Activated CD8-positive, alpha-beta memory T cell treated with anti-CD3 and anti-CD28 coated beads, Interleukin-2, amount 50 U/mL, for 48 hours (primary cell): ENCODE data around the gene IFITM5.

Source experiments
- DNase-seq: peaks from one replicate; pipeline ENCODE4 v3.0.0-alpha.2; 2020

IFITM5 gene

DNA sequence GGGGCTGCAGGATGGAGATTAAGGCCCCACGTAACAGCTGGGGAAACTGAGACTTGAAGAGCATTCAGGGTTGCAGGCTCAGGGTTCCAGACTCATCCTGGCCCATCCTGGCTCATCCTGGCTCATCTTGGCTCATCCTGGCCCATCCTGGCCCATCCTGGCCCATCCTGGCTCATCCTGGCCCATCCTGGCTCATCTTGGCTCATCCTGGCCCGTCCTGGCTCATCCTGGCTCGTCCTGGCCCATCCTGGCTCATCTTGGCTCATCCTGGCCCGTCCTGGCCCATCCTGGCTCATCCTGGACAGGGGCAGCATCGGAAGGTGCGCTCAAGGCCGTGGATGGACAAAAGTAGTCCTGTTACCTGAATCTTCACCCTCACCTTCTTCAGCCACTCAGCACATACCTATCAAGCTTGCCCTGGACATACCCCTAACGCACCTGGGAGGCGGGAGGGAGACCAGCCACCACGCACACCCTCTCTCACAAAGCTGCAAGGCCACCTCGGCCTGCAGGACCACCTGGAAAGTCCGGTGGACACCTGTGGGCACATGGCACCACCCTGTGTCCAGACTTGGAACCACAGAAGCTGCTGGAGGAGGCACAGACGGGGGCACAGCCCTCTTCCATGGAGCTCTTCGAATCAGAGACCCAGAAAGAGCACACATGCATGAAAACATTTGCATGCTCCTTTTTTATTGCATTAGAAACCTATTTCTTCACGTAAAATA is 41.4 kb downstream of the IFITM5 start:
- no peak for DNase-seq

DNA sequence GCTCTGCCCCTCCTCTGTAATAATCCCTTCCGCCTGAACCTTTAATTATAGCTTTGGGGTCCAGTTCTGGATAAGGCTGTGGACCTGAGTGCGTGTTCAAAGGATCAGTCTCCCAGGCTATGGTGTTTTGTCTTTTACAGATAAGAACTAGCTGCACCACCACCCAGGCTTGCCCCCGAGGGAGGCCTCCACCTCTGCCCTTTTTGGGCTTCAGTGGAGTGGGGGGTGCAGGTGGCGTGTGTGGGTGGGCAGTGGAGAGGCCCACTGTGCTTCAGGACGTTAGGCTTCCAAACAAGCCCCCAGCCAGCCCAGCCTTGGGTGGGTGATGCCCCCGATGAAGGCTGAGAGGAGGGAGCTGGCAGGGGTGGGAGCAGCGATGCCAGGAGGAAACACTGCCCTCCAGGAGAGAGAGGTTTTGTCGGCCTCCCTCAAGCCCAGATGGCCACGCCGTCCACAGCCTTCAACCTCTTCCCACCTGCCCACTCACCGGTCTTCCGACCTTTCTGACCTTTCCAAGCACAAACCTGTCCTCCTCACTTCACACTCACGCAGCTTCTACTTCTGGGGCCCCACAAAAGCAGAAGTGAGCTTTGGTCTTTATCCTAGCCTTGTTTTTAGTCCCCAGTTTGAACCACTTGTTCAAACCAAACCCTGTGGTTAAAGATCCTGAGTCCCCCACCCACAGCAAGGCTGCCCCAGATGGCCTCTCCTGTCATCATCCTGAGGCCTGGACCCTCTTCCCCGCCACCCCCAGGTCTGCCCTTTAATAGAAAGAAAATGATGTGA is 42.2 kb downstream of the IFITM5 start:
- no peak for DNase-seq

DNA sequence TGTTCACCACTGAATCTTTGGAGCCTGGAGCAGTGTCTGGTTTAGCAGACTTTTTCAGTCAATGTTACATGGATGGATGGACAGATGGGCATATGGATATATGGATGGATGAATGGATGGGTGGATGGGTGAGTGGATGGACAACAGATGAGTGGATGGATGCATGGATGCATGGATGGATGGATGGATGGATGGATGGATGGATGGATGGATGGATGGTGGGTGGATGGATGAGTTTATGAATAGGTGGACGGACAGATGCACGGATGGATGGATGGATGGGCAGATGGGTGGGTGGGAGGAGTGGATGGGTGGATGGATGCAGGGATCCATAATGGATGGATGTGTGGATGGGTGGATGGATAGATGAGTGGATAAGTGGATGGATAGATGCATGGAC is 43.5 kb downstream of the IFITM5 start:
- DNase-seq = no peak

DNA sequence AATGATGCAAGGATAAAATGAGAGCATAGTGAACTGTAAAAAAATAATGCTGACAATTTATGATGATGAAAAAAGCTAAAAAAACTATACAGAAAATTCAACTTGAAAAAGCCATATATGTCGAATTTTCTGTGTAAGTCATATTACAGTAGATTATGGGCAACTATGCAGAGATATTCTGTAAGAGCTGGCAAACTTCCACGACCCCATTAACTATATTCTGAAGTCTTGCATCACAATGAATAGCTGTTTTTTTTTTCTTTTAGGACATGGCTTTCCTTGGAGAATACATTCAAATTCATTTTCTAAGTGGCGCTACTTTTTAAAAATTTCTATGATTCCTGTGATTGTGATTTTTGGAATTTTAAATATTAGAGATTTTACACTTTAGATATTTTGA is 44.1 kb downstream of the IFITM5 start:
- DNase-seq = no peak

DNA sequence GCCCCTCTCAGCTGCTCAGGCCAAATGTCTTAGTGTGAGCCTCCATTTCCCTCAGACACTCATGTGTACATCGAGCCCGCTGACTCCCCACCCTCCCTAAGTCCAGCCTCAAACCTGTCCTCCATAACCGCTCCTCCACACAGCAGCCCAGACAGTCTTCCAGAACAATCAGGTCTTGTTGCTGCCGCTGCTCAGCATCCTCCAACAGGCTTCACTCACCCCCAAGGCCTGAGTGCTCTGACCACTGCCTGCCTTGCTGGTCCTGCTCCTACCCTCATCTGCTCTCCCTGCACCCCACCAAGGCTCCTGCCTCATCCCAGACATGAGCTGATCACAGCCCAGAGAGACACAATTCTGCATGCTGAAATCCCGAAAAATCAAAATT is 45.4 kb downstream of the IFITM5 start:
- no peak for DNase-seq

DNA sequence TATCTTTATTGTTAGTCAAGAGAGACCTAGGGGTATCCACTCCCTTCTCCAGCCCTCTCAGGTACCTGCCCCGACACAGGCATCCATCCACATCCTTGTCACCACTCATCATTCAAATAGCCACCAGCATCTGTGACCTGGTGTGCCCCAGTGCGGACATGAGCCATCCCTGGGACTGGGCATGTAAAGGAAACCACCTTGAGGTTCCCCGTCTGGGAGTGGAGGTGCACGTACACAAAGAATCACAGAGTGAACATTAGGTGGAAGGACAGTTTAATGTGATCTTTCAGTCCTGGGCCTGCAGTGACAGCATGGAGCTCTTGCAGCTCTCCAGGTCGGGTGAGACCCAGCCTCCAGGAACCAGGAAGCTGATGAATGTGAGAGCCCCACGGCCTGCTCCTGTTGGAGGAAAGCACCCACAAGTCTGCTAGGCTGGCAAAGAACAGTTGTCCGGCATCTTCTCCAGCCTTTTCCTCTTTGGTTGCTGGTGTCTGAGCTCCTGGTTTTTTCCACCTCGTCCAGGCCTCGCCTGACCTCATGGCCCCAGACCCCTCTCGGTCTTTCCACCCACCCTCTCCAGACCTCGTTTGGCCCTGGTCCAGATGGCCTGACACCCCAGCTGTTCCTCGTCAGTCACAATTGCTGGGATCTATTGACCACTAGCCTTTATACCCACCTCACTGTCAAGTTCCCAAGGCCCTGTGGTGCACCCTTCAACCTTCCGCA is 46.0 kb downstream of the IFITM5 start:
- no peak for DNase-seq

DNA sequence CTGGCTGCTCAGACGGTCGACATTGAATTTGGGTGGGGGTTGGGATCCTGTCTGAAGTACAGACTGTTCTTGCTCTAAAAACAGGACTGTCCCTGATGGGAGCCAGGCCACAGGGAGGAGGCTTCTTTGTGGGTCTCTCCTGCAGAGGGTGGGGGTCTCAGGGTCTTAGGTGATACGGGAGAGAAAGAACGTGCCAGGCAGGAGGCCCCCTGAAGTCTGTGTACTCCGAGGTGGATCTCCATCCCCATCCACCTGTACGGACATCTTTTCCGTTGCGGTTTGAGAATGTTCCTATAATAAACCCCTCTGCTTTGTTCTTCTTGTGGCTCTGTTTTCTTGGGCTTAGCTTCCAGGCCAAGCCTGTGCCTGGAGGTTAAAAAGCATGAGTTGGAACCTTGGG is 46.7 kb downstream of the IFITM5 start:
- no peak for DNase-seq

DNA sequence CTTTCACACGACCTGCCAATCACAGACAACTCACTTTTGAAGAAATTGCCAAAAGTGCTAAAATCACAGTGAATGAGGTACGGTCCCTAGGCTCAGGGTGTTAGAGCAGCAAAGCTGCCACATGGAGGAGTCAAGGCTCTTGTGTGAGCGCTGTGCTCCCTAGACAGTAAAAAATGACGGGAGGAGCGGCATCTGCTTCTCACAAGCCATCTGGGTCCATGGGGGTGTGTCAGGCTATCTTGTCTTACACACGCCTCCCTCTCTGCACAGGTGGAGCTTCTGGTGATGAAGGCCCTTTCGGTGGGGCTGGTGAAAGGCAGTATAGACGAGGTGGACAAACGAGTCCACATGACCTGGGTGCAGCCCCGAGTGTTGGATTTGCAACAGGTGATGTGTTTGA is 47.8 kb downstream of the IFITM5 start:
- DNase-seq = peak; percentile 44

DNA sequence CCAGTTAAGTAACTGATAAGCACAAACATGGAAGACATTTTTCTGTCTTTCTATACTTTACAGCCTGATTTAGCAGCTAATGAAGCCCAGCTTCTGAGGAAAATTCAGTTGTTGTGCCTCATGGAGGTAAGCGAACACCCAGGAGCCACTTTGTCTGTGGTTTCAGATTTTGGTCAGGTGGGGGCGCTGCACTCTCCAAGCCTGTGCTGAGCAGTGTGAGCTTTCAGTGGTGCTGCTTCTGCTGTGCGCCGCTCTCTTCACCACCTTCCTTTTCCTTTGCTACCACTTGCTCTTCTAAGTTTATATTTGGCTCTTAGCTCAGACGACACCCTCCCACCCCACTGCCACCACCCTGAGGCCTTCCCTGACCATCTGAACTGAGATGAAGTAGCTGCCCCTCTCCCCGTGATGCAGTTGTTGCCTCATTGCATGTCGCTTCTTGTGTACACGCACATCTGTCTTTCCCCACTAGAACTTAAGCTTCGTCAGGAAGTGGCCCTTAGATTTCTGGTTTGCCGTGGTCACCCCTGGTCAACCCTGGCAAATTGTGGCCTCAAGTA is 48.5 kb downstream of the IFITM5 start:
- peak; percentile 86 for DNase-seq

DNA sequence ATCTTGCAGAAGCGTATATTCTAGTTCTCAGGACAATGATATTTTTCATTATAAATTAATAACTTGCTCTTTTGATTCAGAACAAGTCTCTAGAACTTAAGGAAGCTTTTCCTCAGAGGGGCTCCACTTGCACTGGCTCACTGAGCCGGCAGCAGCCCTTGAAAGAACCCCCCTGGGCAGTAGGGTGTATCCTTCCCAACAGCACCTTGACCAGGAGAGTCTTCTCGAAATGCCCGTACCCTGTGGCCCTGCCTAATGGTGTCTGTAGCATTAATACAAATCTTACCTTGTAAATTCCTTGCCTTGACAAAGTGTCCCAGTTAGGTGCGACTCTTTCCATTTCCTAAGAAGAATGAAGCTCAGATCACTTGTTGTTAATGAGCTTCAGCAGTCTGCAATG is 49.1 kb downstream of the IFITM5 start:
- peak; percentile 46 for DNase-seq

DNA sequence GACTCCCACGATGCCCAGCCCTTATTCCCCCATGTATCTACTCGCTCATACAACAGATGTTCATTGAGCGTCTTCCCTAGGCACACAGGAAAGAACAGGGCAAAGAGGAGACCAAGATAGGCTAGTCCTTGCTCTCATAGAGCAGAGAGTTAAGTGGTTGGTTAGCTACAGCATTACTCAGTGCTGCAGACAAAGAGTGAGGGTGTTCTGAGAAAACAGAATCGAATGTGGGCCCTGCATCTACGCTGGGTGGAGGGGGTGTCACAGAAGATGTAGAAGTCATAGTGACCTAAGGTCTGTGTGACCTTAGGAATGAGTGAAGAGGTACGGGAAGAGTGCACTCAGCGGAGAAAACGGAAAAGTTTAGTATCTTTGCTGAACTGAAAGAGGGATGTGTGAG is 50.3 kb downstream of the IFITM5 start:
- DNase-seq = peak; percentile 34
